Suppressor macrophage treated with lipopolysaccharide for 1 hour (primary cell): Measurements from ENCODE around the gene TPRG1.
A peak's percentile ranks its signal among the peaks of the same experiment; 100 is the strongest.

Source experiments
- DNase-seq, 3 donors: peaks; one replicate each; pipeline ENCODE4 v3.0.0-alpha.2; 2020 to 2022

Gene TPRG1

DNA sequence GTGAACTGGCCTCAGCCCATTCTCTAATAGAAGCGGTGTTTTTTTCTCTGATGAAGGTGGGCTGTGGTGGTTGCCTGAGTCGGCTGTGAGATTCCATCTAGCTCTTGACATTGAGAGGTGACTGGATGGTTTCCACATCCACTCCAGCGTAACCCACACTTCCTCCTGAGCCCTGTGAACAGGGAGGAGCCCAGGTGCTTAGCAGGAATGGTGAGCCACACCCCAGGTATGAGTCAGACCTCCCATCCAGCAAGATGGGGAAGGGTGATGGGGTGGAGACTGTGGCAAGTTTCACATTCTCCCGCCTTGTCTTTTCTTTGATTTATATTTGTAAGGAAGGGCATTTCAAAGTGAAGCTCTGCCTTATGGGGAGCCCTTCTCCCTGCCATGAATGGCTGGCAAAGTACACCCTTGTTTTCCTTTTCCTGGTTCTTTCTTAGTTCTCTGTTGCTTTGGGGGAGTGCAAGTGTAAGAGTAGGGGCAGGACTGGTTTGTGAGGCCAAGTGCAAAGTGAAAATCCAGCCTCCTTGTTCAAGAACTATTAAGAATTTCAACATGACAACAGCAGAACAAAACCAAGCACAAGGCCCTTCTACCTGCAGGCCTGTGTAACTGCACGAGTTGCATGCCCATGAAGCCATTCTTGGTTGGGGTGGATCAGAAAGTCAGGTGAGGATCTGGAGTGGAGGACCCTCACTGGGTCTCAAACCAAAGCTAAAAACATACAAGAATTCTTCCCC lies 4.6 kb upstream of the TPRG1 start:
- DNase-seq = no peak

GRCh38 chr3:189168711-189169110 lies 3.1 kb upstream of the TPRG1 start:
- no peak for DNase-seq

GRCh38 chr3:189169728-189170127 lies 2.0 kb upstream of the TPRG1 start:
- no peak for DNase-seq

GRCh38 chr3:189170559-189170958 lies 1.2 kb upstream of the TPRG1 start:
- DNase-seq = no peak

- DNase-seq = no peak
Observed at GRCh38 chr3:189172668-189173419, 1.1 kb downstream of the TPRG1 start.

DNA sequence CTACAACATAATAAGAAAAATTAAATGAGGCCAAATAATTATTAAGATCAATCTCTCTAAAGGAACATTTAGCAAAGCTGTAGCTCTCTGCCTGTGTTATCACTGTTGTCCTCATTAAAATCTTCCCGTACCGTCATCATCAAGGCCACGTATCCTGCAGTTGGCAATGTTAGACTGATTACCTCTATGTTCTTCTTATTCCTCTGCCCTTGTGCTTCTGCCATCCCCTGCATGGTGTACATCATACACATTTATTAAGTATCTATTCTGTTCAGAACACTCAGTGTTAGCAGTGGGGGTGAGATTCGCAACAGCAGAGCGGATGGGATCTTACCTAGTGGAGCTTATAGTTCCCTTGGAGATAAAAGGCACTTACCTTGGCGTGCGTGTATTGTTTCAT lies 12.8 kb downstream of the TPRG1 start:
- DNase-seq = no peak

DNA sequence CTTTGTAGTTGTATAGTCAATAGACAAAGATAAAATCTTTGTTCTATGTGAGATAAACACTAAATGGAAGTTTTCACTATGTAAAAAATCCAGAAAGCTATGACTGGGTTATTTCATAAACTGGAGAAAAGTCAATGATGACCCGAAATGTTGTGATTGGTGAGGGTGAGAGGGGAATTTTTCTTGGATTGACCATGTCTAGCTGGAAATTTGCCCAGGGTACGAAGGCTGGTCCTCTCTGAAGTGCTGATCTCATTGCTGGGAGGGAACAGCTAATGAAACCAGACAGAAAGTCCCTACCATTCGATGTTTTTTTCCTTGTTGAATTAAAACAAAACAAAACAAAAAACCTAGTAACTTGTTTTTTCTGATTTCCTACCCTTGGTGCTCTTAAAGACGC lies 14.3 kb downstream of the TPRG1 start:
- peak; percentile 62 to 87 (median 78) for DNase-seq

- no peak for DNase-seq
Observed at GRCh38 chr3:189188466-189188865, 16.7 kb downstream of the TPRG1 start.

DNA sequence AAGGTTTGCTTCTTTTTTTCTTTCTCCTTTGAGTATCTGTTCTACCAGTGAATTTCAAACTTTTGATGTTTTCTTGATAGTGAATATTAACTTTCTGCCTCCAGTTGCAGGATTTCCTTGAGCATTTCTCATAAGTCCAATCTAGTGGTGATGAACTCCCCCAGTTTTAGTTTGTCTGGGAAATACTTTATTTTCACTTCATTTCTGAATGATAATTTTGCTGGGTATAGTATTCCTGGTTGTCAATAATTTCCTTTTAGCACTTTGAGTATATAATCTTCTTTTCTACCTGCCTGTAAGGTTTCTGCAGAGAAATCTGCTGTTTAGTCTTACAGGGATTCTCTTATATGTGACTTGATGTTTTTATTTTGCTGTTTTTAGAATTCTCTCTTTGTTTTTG lies 21.0 kb downstream of the TPRG1 start:
- no peak for DNase-seq

GRCh38 chr3:189195302-189195701 lies 23.5 kb downstream of the TPRG1 start:
- DNase-seq = no peak

- no peak for DNase-seq
Observed at GRCh38 chr3:189202106-189202505, 30.3 kb downstream of the TPRG1 start.

DNA sequence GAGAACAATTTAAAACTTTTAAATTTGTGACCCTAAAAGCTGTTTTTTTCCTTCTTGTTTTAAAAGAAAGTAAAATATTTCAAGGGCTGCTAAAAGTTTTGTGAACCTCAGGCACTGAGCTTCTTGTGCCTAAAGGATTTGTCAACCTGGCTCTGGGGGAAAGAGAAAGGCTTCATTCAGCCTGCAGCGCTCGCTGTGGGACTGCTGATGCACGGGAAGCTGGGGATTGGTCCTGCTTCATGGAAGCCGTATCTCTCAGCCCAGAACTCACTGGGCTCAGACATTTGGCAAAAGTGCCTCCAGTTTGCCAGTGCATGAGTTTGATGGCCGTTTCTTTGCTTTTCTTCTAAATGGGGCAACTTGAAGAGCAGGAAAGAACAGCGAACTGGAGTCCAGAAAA lies 30.8 kb downstream of the TPRG1 start:
- no peak for DNase-seq

DNA sequence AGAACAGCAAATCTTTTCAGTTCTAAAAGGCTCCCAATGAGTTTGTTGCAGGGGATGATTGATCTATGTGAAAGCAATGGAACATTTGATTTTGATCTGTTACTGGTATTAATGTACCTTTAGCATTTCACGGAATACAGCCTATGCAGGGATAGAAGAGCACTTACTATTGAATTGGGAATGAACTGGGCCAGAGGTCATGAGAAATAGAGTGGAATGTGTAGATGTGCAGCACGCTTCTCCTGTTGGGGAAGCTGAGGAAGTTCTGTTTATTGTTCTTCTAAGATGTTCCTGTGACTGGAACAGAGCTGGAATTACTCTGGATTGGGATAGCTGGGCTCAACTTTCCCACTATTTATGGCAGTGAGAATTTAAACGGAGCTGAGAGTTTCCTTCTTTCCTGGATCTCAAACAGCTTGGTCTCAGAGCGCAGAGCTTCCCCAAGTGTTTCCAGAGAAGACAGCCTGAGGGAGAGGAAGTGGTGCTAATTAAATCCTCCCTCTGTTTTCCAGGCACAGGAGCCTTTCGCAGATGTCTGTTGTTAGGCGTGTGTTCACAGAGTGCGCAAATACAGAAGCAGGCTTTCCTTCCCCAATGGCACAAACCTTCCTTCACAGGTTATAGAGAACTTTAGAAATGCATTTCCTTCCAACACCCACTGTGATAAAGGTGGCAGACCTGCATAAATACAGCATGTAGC lies 32.5 kb downstream of the TPRG1 start:
- DNase-seq = no peak

GRCh38 chr3:189204937-189205336 lies 33.2 kb downstream of the TPRG1 start:
- no peak for DNase-seq

DNA sequence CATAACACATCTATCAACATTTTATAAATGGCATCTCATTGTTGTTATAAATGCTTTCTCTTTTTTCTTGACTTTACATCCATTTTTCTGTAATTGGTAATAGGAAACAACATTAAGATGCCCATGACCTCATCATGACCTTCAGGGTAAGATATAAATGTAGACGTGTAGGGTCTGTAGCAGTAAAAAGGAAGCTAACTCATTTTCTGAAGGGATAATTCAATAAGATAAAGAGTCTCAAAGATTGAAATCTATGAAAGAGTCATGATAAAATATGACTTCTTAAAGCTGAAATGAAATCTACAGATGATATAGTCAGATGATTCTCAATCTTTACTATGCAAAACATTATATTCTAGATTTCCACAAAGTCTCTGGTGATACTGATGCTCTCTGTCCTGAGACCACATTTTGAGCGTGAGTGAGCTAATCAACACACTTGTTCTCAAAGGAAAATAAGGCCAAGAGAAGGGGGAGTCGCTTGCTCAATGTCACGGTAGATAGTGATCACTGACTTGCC lies 38.5 kb downstream of the TPRG1 start:
- no peak for DNase-seq

- no peak for DNase-seq
Observed at GRCh38 chr3:189212681-189213080, 40.9 kb downstream of the TPRG1 start.

DNA sequence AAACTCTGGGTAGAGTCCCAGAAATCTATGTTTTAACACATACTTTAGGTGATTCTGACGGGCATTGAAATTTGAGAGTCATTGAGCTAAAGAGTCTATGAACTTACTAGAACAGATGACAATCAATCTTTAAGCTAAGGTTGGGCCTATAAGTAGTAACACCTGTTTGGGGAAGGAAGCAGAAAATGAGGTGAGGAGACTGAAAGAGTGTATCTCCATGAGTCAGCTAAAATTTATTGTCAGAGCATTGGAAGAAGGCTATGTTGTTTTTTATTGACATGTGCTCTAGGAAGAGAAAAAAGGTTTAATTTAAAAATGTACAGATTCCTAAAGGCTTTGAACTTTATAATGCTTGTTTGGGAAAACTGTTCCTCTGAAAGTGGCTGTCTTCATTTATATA lies 42.9 kb downstream of the TPRG1 start:
- no peak for DNase-seq

GRCh38 chr3:189222927-189223636 lies 51.3 kb downstream of the TPRG1 start:
- DNase-seq = no peak

- DNase-seq = no peak
Observed at GRCh38 chr3:189225431-189225830, 53.7 kb downstream of the TPRG1 start.

GRCh38 chr3:189227249-189227648 lies 55.5 kb downstream of the TPRG1 start:
- no peak for DNase-seq

DNA sequence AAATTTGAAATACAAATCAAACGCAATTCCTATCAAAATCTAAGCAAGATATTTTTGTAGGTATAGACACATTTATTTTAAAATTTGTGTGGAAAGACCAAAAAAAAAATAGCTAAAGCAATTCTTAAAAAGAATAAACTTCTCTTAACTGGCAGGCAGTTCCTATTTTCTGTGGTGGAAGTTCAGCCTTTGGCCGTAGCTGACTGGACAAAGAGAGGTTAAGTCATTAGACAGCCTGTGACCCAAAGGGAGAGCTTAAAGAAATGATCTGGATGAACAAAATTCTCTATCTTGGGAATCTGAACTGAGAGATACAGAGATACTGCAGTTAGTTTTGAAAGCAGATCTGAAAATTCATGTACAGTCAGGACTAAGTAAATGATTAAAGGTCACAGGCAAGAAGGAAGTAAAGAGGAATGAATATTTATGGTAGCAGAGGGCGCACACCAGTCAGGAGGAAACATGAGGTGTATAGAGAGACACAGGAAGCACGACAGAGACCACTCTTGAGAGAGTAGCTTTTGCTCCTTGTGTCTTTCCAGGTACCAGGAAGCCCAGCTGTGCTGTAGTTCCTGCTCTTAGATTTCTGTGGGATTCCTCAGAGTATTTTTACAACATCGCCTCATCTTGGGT lies 57.5 kb downstream of the TPRG1 start:
- peak; percentile 32 to 43 (median 41) for DNase-seq

DNA sequence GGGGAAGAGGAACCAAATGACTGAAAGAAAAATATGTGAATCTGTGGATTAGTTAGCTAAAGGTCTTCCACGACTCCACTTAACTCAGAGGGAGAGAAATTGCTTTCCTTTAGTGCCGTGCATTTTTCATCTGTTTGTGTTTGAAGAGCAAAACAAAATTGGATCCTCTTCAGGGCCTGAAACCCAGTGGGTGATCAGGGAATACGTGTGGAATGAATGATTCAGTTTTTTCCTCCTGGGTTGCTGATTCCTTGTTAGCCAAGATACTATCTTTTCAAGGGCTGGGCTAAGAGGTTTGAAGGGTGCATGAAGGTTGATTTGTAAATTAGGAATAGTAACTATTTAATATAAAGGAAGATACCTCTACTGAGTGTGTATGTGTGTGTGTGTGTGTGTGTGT lies 61.0 kb downstream of the TPRG1 start:
- DNase-seq = no peak
